Activated T-cell treated with anti-CD3 and anti-CD28 coated beads for 4 hours (primary cell): Measurements from ENCODE around the gene SNRNP48.

ENCODE experiments used
- DNase-seq: peaks from one replicate; pipeline ENCODE4 v3.0.0-alpha.2; 2020

SNRNP48 gene, protein sequence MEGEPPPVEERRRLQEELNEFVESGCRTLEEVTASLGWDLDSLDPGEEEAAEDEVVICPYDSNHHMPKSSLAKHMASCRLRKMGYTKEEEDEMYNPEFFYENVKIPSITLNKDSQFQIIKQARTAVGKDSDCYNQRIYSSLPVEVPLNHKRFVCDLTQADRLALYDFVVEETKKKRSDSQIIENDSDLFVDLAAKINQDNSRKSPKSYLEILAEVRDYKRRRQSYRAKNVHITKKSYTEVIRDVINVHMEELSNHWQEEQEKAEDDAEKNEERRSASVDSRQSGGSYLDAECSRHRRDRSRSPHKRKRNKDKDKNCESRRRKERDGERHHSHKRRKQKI

DNA sequence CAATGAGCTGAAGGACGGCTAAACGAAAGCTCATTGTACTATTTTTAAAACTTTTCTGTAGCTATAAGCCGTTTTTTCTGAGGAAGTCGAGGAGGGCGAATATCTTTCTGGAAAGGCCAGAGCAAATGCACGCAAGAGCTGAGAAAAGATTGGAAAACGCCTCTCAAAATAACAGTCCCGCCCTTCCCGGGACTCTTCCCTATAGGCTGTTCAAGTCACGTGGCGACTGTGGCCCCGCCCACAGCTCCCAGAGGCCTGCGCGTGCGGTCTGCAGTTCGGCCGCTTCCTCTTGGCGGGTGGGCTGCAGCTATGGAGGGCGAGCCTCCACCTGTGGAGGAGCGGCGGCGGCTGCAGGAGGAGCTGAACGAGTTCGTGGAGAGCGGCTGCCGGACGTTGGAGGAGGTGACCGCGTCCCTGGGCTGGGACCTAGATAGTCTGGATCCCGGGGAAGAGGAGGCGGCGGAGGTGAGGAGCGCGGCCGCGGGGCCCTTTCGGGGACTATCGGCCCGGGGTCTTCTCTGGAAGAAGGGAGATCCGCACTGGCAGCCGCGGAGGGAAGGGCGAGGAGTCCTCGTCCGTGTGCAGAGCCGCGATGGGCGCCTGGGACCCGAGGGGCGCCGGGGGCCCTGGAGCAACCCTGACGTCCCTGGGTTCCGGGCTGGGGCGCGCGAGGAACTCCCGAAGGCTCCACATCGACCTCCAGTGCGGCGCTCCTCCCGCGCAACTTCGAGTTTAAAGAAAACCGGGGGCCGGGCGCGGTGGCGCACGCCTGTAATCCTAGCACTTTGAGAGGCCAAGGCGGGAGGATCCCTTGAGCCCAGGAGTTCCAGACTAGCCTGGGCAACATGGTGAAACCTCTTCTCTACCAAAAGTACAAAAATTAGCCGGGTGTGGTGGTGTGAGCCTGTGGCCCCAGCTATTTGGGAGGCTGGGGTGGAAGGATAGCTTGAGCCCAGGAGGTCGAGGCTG is at the start of gene SNRNP48:
SNRNP48 (plus strand) TSS at position 250 of the 969 bp plus-strand sequence; CDS start at position 310, 60 bp downstream.
- peak; percentile 88 for DNase-seq

GRCh38 chr6:7540595-7540994 is 49.4 kb upstream of the SNRNP48 start:
- DNase-seq = no peak

- no peak for DNase-seq
These were observed 48.6 kb upstream of the SNRNP48 start, which contains the start of gene DSP for GRCh38 chr6:7541175-7542064. Gene DSP (plus strand): TSS chr6:7541671. CDS start chr6:7541916, 245 bp downstream.

- DNase-seq = no peak
These were observed 47.7 kb upstream of the SNRNP48 start for GRCh38 chr6:7542065-7542873.

- no peak for DNase-seq
These were observed 46.9 kb upstream of the SNRNP48 start for GRCh38 chr6:7542874-7543624.

DNA sequence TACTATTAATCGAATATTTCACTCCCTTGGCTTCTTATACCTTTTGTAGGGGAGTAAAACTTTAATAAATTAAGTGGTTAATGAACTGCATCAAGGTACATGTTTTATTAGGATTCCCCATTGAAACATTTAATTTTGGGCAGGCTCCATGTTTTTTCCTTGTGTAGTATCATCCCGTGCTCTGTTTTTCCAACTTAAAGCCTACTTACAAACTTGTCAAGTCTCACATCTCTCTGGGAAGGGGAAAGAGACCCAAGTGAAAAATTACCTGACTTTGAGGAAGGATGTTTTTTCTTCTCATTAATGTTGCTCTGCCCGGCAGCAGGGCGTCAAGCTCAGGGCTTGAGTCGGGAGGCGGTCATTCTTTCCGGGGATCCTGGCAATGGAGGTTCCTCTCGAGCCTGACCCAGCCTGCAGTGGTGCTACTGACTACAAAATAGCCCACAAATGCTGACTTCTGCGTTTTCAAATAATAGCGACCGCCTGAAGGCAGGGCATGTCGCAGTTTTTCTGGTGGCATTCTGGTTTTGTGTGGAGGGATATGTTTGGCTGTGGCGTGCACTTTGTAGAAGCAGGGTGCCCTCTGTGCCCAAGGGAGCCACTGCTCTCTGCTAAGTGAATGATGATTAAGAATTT is 46.1 kb upstream of the SNRNP48 start:
- DNase-seq = no peak

DNA sequence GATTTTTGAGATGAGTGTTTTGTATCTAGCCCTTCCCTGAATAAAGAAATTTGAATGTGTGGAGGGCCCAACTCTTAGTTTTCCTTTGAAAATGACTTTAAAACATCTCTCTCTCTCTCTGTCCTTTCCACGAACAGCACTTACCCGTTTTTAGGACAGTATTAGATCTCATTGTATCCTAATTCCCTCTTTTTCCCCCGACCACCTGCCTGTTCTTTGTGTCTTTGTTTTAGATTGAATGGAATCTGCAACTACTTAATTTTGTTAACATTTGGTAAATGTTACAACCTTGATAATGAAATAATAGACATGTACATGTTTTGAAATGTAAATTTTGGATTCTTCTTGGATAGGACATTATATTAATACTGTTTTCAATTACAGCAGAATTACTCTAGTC is 45.4 kb upstream of the SNRNP48 start:
- no peak for DNase-seq

- DNase-seq = no peak
These were observed 44.5 kb upstream of the SNRNP48 start for GRCh38 chr6:7545316-7546019.

- no peak for DNase-seq
These were observed 44.0 kb upstream of the SNRNP48 start for GRCh38 chr6:7546020-7546369.

DNA sequence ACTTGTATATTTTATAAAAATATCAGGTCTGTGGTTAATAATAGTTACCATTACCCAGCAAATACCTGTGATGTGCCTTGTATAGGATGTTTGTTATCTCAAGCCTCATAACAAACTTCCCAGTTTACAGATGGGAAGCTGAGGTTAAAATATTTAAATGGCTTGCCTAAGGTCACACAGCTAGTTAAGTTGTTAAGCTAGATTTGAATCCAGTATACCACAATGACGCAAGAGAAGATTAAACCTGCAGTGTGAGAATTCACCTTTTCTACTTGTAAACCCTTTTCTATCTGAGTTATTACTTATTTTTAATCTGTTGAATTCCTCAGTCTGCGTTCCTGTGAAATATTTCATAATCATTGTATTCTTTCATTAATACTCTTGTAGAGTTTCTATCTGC is 43.6 kb upstream of the SNRNP48 start:
- DNase-seq = no peak

- DNase-seq = no peak
These were observed 43.1 kb upstream of the SNRNP48 start for GRCh38 chr6:7546896-7547295.

GRCh38 chr6:7547315-7547714 is 42.7 kb upstream of the SNRNP48 start:
- DNase-seq = no peak

DNA sequence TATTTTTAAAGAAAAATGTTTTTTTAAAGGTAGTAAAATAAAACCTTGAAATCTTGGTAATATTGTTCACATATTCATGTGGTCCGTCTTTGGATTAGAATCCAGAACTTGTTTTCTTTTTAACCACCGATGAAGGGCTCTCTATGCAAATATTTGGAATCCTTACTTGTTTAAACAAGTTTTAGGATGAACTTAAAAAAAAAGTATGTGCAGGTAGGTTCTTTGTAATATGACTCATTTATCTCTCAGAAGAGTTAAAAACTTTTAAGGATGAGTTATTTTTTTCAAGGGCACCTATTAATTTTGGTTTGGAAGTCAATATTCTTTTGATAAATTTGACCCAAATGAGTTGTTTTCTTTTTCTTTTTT is 39.6 kb upstream of the SNRNP48 start:
- no peak for DNase-seq

GRCh38 chr6:7554533-7555275 is 35.3 kb upstream of the SNRNP48 start:
- DNase-seq = no peak

DNA sequence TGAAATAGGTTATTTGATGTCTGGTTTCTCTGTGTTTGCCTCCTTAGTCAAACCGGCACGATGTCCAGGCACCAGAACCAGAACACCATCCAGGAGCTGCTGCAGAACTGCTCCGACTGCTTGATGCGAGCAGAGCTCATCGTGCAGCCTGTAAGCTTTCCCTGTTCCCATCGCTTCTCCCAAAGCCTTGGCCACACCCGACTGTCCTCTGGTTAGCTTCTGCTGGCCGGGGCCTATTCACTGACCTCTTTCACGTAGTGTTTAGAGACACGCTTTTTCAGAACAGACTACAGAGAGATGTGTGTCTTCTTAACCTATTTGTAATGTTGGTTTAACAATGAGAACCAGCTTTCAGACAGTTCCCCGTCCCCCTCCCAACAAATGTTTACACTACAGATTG is 34.3 kb upstream of the SNRNP48 start:
- no peak for DNase-seq

- DNase-seq = no peak
These were observed 33.4 kb upstream of the SNRNP48 start for GRCh38 chr6:7556394-7557106.

GRCh38 chr6:7557652-7558051 is 32.3 kb upstream of the SNRNP48 start:
- DNase-seq = no peak

- DNase-seq = no peak
These were observed 31.2 kb upstream of the SNRNP48 start for GRCh38 chr6:7558781-7559180.

GRCh38 chr6:7559196-7559595 is 30.8 kb upstream of the SNRNP48 start:
- DNase-seq = no peak
